ENCODE data around the gene CDK1. TPM values are rescaled to one million over a fixed set of nuclear protein-coding genes. Genes with fewer than 3 reads are reported as not detected.
A peak's percentile ranks its signal among the peaks of the same experiment; 100 is the strongest.

CDK1 gene
- total RNA-seq, 1 experiment from 2014 or later = 98.9 TPM

DNA sequence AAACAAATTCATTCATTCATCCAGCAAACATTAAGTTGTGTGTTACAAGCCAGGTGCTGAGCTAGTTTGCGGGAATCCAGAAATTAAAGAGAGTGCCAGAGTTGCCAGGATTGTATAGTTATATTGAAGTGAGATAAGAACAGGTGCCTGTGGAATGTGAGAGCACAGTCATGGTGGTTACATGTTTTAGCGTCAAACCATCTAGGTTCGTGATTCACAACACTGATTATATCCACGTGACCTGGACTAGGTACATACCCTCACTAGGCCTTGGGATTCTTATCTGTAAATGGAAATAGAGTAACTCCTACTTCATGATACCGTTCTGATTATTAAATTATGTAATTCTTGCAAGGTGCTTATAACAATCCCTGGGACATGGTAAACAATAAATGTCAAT is 24.5 kb upstream of the CDK1 start:
- H3K27me3 Mint-ChIP-seq (ENCODE audit: low read depth) = no peaks in the 10 kb centered on the region
- CTCF ChIA-PET = no interaction called here
- DNase-seq (ENCODE audit: low spot score) = no peak

DNA sequence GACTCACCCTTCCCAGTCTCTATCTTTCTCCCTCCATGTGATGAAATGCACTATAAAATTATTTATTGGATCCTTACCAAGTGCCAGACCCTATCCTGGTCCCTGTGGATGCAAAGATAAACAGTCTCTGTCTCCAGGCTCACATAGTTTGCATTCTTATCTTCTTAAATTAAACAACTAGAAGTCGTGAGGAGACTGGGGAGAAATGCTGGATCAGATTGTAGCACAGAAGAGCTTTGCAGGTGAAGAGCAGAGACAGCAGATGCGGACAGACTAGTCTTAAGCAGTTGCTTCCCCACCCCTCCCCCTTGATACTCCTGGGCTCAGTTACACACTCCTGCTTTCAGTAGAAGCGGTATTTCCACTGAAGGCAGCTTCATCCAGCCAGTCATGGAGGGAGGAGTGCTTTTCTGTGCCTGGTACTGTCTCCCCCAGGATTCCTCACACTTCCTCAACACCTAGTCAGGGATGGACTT is 20.8 kb upstream of the CDK1 start:
- ATAC-seq (peak; percentile 79), DNase-seq (ENCODE audit: low spot score) (no peak)
- TF ChIP-seq ZNF263 (CRISPR knock-in tag; IDR thresholded peaks at IDR 0.05; ENCODE audit: low read depth) (no peak), SOX15 (CRISPR knock-in tag; IDR thresholded peaks at IDR 0.05) (no peak)
- TF ChIP-seq, protein P1, sequence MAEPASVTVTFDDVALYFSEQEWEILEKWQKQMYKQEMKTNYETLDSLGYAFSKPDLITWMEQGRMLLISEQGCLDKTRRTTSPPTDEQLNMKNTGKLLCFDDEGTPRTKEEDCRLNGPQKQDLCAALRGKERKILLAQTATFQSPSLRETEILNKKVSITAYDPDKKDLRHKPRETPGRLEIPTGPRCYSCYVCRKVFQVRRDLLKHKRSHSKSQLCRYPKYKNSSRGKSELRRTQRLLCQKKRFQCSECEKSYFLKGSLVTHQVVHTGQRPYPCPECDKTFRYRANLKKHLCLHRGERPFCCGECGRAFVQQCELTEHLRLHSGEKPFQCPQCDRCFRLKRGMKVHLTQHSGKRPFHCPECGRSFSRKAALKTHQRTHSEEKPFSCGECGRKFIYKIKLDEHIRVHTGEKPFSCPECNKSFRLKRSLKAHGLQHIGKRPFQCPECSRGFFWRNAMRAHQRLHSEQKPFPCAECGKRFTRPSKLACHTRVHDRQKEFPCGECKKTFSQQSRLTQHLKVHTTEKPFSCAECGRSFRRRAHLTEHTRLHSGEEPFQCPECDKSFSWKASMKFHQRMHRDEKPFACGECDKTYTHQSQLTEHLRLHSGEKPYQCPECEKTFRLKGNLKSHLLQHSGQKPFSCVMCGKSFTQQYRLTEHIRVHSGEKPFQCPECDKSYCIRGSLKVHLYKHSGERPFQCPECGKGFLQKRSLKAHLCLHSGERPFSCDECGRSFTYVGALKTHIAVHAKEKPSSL (CRISPR knock-in tag; conservative IDR thresholded peaks at IDR 0.05) = no peak
- TF ChIP-seq, protein P2, sequence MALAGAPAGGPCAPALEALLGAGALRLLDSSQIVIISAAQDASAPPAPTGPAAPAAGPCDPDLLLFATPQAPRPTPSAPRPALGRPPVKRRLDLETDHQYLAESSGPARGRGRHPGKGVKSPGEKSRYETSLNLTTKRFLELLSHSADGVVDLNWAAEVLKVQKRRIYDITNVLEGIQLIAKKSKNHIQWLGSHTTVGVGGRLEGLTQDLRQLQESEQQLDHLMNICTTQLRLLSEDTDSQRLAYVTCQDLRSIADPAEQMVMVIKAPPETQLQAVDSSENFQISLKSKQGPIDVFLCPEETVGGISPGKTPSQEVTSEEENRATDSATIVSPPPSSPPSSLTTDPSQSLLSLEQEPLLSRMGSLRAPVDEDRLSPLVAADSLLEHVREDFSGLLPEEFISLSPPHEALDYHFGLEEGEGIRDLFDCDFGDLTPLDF (CRISPR knock-in tag; IDR thresholded peaks at IDR 0.05) = no peak
- Mint-ChIP-seq H3K4me3 (no peak overlapping the region), H3K27me3 (ENCODE audit: low read depth) (no peaks in the 10 kb centered on the region), H3K9me3 (peaks cover 4% of the 10 kb centered on the region; the same call in 1 of the 2 replicates), H3K27ac (peak overlapping the region; percentile 16), H3K4me1 (peaks cover 34% of the 10 kb centered on the region), H3K36me3 (no peaks in the 10 kb centered on the region)
- POLR2A ChIA-PET = no interaction called here
- CTCF ChIA-PET = interaction anchor here (1.1 kb wide), 1 partner anchor 13 kb away, joined by 3 read pairs; no protein-coding TSS in a partner anchor

More for the DNA sequence above, 24.5 kb upstream of the CDK1 start:
- Mint-ChIP-seq H3K36me3 (no peaks in the 10 kb centered on the region), H3K4me3 (no peak overlapping the region), H3K9me3 (peaks cover 9% of the 10 kb centered on the region), H3K27ac (no peak overlapping the region), H3K4me1 (peaks cover 17% of the 10 kb centered on the region)
- ATAC-seq = no peak
- POLR2A ChIA-PET = no interaction called here
- TF ChIP-seq, protein P3, sequence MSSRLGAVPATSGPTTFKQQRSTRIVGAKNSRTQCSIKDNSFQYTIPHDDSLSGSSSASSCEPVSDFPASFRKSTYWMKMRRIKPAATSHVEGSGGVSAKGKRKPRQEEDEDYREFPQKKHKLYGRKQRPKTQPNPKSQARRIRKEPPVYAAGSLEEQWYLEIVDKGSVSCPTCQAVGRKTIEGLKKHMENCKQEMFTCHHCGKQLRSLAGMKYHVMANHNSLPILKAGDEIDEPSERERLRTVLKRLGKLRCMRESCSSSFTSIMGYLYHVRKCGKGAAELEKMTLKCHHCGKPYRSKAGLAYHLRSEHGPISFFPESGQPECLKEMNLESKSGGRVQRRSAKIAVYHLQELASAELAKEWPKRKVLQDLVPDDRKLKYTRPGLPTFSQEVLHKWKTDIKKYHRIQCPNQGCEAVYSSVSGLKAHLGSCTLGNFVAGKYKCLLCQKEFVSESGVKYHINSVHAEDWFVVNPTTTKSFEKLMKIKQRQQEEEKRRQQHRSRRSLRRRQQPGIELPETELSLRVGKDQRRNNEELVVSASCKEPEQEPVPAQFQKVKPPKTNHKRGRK (CRISPR knock-in tag; IDR thresholded peaks at IDR 0.05; ENCODE audit: borderline replicate concordance) = no peak
- no peak for TF ChIP-seq CREM (CRISPR knock-in tag; IDR thresholded peaks at IDR 0.05)
- TF ChIP-seq, protein P4, sequence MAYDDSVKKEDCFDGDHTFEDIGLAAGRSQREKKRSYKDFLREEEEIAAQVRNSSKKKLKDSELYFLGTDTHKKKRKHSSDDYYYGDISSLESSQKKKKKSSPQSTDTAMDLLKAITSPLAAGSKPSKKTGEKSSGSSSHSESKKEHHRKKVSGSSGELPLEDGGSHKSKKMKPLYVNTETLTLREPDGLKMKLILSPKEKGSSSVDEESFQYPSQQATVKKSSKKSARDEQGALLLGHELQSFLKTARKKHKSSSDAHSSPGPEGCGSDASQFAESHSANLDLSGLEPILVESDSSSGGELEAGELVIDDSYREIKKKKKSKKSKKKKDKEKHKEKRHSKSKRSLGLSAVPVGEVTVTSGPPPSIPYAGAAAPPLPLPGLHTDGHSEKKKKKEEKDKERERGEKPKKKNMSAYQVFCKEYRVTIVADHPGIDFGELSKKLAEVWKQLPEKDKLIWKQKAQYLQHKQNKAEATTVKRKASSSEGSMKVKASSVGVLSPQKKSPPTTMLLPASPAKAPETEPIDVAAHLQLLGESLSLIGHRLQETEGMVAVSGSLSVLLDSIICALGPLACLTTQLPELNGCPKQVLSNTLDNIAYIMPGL (CRISPR knock-in tag; IDR thresholded peaks at IDR 0.05) = no peak
- TF ChIP-seq ZNF671 (CRISPR knock-in tag; IDR thresholded peaks at IDR 0.05) = no peak
- no peak for TF ChIP-seq TCF7 (CRISPR knock-in tag; IDR thresholded peaks at IDR 0.05; ENCODE audit: low read depth)
- TF ChIP-seq FOXJ3 (CRISPR knock-in tag; IDR thresholded peaks at IDR 0.05; ENCODE audit: borderline replicate concordance) = no peak
- no peak for TF ChIP-seq HMGA2 (CRISPR knock-in tag; IDR thresholded peaks at IDR 0.05)
- TF ChIP-seq, protein P5, sequence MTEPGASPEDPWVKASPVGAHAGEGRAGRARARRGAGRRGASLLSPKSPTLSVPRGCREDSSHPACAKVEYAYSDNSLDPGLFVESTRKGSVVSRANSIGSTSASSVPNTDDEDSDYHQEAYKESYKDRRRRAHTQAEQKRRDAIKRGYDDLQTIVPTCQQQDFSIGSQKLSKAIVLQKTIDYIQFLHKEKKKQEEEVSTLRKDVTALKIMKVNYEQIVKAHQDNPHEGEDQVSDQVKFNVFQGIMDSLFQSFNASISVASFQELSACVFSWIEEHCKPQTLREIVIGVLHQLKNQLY (CRISPR knock-in tag; IDR thresholded peaks at IDR 0.05) = no peak
- TF ChIP-seq ZNF423 (CRISPR knock-in tag; IDR thresholded peaks at IDR 0.05) = no peak
- no peak for TF ChIP-seq FOXK1 (CRISPR knock-in tag; IDR thresholded peaks at IDR 0.05)
- TF ChIP-seq, protein P6, sequence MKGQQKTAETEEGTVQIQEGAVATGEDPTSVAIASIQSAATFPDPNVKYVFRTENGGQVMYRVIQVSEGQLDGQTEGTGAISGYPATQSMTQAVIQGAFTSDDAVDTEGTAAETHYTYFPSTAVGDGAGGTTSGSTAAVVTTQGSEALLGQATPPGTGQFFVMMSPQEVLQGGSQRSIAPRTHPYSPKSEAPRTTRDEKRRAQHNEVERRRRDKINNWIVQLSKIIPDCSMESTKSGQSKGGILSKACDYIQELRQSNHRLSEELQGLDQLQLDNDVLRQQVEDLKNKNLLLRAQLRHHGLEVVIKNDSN (CRISPR knock-in tag; IDR thresholded peaks at IDR 0.05) = no peak
- TF ChIP-seq NFATC4 (CRISPR knock-in tag; IDR thresholded peaks at IDR 0.05) = no peak
- TF ChIP-seq TEAD4 (CRISPR knock-in tag; IDR thresholded peaks at IDR 0.05) = no peak
- TF ChIP-seq GTF2I (CRISPR knock-in tag; conservative IDR thresholded peaks at IDR 0.05) = no peak
- TF ChIP-seq, protein P7, sequence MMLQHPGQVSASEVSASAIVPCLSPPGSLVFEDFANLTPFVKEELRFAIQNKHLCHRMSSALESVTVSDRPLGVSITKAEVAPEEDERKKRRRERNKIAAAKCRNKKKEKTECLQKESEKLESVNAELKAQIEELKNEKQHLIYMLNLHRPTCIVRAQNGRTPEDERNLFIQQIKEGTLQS (CRISPR knock-in tag; conservative IDR thresholded peaks at IDR 0.05) = no peak
- TF ChIP-seq, protein P8, sequence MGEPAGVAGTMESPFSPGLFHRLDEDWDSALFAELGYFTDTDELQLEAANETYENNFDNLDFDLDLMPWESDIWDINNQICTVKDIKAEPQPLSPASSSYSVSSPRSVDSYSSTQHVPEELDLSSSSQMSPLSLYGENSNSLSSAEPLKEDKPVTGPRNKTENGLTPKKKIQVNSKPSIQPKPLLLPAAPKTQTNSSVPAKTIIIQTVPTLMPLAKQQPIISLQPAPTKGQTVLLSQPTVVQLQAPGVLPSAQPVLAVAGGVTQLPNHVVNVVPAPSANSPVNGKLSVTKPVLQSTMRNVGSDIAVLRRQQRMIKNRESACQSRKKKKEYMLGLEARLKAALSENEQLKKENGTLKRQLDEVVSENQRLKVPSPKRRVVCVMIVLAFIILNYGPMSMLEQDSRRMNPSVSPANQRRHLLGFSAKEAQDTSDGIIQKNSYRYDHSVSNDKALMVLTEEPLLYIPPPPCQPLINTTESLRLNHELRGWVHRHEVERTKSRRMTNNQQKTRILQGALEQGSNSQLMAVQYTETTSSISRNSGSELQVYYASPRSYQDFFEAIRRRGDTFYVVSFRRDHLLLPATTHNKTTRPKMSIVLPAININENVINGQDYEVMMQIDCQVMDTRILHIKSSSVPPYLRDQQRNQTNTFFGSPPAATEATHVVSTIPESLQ (CRISPR knock-in tag; IDR thresholded peaks at IDR 0.05) = no peak
- TF ChIP-seq, protein P9, sequence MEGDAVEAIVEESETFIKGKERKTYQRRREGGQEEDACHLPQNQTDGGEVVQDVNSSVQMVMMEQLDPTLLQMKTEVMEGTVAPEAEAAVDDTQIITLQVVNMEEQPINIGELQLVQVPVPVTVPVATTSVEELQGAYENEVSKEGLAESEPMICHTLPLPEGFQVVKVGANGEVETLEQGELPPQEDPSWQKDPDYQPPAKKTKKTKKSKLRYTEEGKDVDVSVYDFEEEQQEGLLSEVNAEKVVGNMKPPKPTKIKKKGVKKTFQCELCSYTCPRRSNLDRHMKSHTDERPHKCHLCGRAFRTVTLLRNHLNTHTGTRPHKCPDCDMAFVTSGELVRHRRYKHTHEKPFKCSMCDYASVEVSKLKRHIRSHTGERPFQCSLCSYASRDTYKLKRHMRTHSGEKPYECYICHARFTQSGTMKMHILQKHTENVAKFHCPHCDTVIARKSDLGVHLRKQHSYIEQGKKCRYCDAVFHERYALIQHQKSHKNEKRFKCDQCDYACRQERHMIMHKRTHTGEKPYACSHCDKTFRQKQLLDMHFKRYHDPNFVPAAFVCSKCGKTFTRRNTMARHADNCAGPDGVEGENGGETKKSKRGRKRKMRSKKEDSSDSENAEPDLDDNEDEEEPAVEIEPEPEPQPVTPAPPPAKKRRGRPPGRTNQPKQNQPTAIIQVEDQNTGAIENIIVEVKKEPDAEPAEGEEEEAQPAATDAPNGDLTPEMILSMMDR (IDR thresholded peaks at IDR 0.05) = no peak
- TF ChIP-seq ETV6 (CRISPR knock-in tag; IDR thresholded peaks at IDR 0.05) = no peak

All from WTC11 (cell line).